Endothelial cell of umbilical vein (primary cell): Measurements from ENCODE around the gene SRRM4.

ENCODE experiments used
- POLR2A ChIP-seq: IDR thresholded peaks from 2 replicates; pipeline ENCODE4 v1.6.1; 2012; ENCODE audit warnings: low read depth, mild to moderate bottlenecking, control low read depth, low read length
- TF ChIP-seq, protein P1 (sequence below), 2 donors: IDR thresholded peaks; 1 replicate in 1 of 2; 2 replicates in 1 of 2; pipeline ENCODE4 v1.5.1; 2011; ENCODE audit warnings: low read length in 2 of 2, mild to moderate bottlenecking in 2 of 2, moderate library complexity in 2 of 2, control low read depth in 1 of 2, inconsistent platforms in 1 of 2, low read depth in 1 of 2; ENCODE audit not compliant: insufficient read depth in 1 of 2; ENCODE audit errors: extremely low read depth in 1 of 2

DNA sequence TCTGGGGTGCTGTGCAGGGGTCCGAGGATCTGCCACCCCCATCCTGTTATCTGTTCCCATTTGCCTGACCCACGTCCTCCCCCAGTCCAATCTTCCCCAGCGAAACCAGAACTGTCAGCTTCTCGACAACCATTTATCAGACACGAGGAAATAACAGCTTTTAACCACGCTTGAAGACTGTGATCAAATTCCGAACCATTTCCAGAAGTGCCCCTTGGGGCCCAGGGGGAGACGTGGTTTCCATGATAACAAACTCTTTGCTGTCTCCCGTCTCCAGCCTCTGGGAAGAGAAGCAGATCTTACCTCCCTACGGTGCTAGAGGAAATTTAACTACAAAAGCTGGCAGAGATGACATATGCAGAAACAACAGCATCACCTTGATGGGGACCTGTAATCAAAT, 35.1 kb upstream of the SRRM4 start:
- no peak for TF ChIP-seq POLR2A
- TF ChIP-seq, protein P1, sequence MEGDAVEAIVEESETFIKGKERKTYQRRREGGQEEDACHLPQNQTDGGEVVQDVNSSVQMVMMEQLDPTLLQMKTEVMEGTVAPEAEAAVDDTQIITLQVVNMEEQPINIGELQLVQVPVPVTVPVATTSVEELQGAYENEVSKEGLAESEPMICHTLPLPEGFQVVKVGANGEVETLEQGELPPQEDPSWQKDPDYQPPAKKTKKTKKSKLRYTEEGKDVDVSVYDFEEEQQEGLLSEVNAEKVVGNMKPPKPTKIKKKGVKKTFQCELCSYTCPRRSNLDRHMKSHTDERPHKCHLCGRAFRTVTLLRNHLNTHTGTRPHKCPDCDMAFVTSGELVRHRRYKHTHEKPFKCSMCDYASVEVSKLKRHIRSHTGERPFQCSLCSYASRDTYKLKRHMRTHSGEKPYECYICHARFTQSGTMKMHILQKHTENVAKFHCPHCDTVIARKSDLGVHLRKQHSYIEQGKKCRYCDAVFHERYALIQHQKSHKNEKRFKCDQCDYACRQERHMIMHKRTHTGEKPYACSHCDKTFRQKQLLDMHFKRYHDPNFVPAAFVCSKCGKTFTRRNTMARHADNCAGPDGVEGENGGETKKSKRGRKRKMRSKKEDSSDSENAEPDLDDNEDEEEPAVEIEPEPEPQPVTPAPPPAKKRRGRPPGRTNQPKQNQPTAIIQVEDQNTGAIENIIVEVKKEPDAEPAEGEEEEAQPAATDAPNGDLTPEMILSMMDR (IDR thresholded peaks at IDR 0.05; ENCODE audit: extremely low read depth in 1 of 2, insufficient read depth in 1 of 2, low read depth in 1 of 2, low read length in 2 of 2): no peak
